HEK293 (cell line): Measurements from ENCODE around the gene ABI3BP.

Experiments
- CTCF ChIA-PET: fragments of 350-600 bp; formaldehyde crosslinking; extraction: SDS; loops from one replicate; lab custom pipeline; 2021; ENCODE audit warnings: antibody characterized with exemption; lab: Yijun Ruan, JAX
- POLR2A ChIA-PET: fragments of 300-600 bp; formaldehyde crosslinking; extraction: SDS; loops from one replicate; lab custom pipeline; 2020; ENCODE audit warnings: antibody characterized with exemption, inconsistent platforms; lab: Yijun Ruan, JAX
- H3K27ac ChIP-seq: fragments of 200-500 bp; sonication (Bioruptor generic); 2 replicates; pipeline ENCODE4 v1.5.1; 2014; ENCODE audit warnings: low read depth, low read length, control low read depth, inconsistent platforms; ENCODE audit errors: extremely low read depth
- H3K36me3 ChIP-seq, 2 experiments: fragments of 200-500 bp in 1 of 2; sonication (Bioruptor generic) in 1 of 2; 1 replicate in 1 of 2; 2 replicates in 1 of 2; pipeline ENCODE4 v1.5.1; 2014 to 2017; ENCODE audit warnings: inconsistent platforms in 2 of 2, low read length in 2 of 2; ENCODE audit not compliant: control insufficient read depth in 2 of 2, insufficient read depth in 1 of 2
- H3K4me1 ChIP-seq: fragments of 200-500 bp; sonication (Bioruptor generic); 2 replicates; pipeline ENCODE4 v1.5.1; 2014; ENCODE audit warnings: mild to moderate bottlenecking, low read length, inconsistent platforms; ENCODE audit not compliant: control insufficient read depth, insufficient read depth
- H3K4me3 ChIP-seq: 2 replicates; pipeline ENCODE4 v1.5.1; 2011; ENCODE audit warnings: low read depth, mild to moderate bottlenecking, control low read depth, low read length, moderate library complexity
- H3K9me3 ChIP-seq: fragments of 200-500 bp; sonication (Bioruptor generic); 2 replicates; pipeline ENCODE4 v1.5.1; 2014; ENCODE audit warnings: low read depth, low read length, inconsistent platforms; ENCODE audit not compliant: control insufficient read depth, insufficient read depth
- HOXC10 ChIP-seq: sonication (generic); formaldehyde crosslinking; IDR thresholded peaks from 2 replicates; pipeline ENCODE4 v1.8.1; 2023; ENCODE audit warnings: mild to moderate bottlenecking, missing genetic modification reagents
- KLF17 ChIP-seq: fragments of 450-650 bp; formaldehyde crosslinking; IDR thresholded peaks from 2 replicates; pipeline ENCODE4 v1.5.1; 2016; ENCODE audit warnings: missing biosample characterization, missing genetic modification characterization
- MEIS1 ChIP-seq: sonication (generic); formaldehyde crosslinking; IDR thresholded peaks from 2 replicates; pipeline ENCODE4 v1.8.1; 2022; ENCODE audit warnings: missing genetic modification reagents, mild to moderate bottlenecking, borderline replicate concordance
- SCRT2 ChIP-seq: fragments of 450-650 bp; formaldehyde crosslinking; IDR thresholded peaks from 2 replicates; pipeline ENCODE4 v1.5.1; 2016; ENCODE audit warnings: missing biosample characterization, missing genetic modification characterization
- ZBTB10 ChIP-seq: fragments of 450-650 bp; formaldehyde crosslinking; IDR thresholded peaks from 2 replicates; pipeline ENCODE4 v1.5.1; 2016; ENCODE audit warnings: missing biosample characterization, missing genetic modification characterization
- ZBTB11 ChIP-seq: fragments of 450-650 bp; formaldehyde crosslinking; conservative IDR thresholded peaks from 2 replicates; pipeline ENCODE4 v1.5.1; 2016; ENCODE audit warnings: low read depth, missing biosample characterization, missing genetic modification characterization
- ZBTB44 ChIP-seq: fragments of 450-650 bp; IDR thresholded peaks from 2 replicates; pipeline ENCODE4 v1.5.1; 2018; ENCODE audit warnings: missing biosample characterization, mild to moderate bottlenecking, missing genetic modification characterization
- ZBTB48 ChIP-seq: fragments of 450-650 bp; formaldehyde crosslinking; IDR thresholded peaks from 2 replicates; pipeline ENCODE4 v1.5.1; 2016; ENCODE audit warnings: missing biosample characterization, missing genetic modification characterization
- ZEB2 ChIP-seq: fragments of 450-650 bp; formaldehyde crosslinking; IDR thresholded peaks from 2 replicates; pipeline ENCODE4 v1.5.1; 2016; ENCODE audit warnings: missing biosample characterization, missing genetic modification characterization
- ZFP37 ChIP-seq: fragments of 450-650 bp; formaldehyde crosslinking; IDR thresholded peaks from 2 replicates; pipeline ENCODE4 v1.5.1; 2016; ENCODE audit warnings: missing biosample characterization, missing genetic modification characterization
- ZFP69B ChIP-seq: fragments of 450-650 bp; formaldehyde crosslinking; IDR thresholded peaks from 2 replicates; pipeline ENCODE4 v1.5.1; 2016; ENCODE audit warnings: missing biosample characterization, missing genetic modification characterization
- ZNF174 ChIP-seq: fragments of 450-650 bp; formaldehyde crosslinking; IDR thresholded peaks from 2 replicates; pipeline ENCODE4 v1.5.0; 2017; ENCODE audit warnings: missing biosample characterization, mild to moderate bottlenecking, missing genetic modification characterization
- ZNF211 ChIP-seq: fragments of 450-650 bp; formaldehyde crosslinking; IDR thresholded peaks from 2 replicates; pipeline ENCODE4 v1.5.1; 2016; ENCODE audit warnings: low read depth, missing biosample characterization, missing genetic modification characterization
- ZNF248 ChIP-seq: fragments of 450-650 bp; formaldehyde crosslinking; IDR thresholded peaks from 2 replicates; pipeline ENCODE4 v1.5.1; 2017; ENCODE audit warnings: missing biosample characterization, missing genetic modification characterization
- ZNF302 ChIP-seq: fragments of 450-650 bp; formaldehyde crosslinking; IDR thresholded peaks from 2 replicates; pipeline ENCODE4 v1.5.1; 2016; ENCODE audit warnings: missing biosample characterization, missing genetic modification characterization, low read depth
- ZNF335 ChIP-seq: fragments of 450-650 bp; formaldehyde crosslinking; conservative IDR thresholded peaks from 2 replicates; pipeline ENCODE4 v1.5.1; 2016; ENCODE audit warnings: missing biosample characterization, missing genetic modification characterization
- ZNF433 ChIP-seq: fragments of 450-650 bp; formaldehyde crosslinking; IDR thresholded peaks from 2 replicates; pipeline ENCODE4 v1.5.1; 2016; ENCODE audit warnings: missing biosample characterization, missing genetic modification characterization, low read depth
- ZNF488 ChIP-seq: fragments of 450-650 bp; formaldehyde crosslinking; IDR thresholded peaks from 2 replicates; pipeline ENCODE4 v1.5.1; 2016; ENCODE audit warnings: missing biosample characterization, missing genetic modification characterization
- ZNF76 ChIP-seq: fragments of 450-650 bp; formaldehyde crosslinking; IDR thresholded peaks from 2 replicates; pipeline ENCODE4; 2016; ENCODE audit warnings: low read depth, missing biosample characterization, missing genetic modification characterization, borderline replicate concordance

ABI3BP gene

GRCh38 chr3:100760377-100760776, 232.8 kb downstream of the ABI3BP start:
- H3K4me3 ChIP-seq, result no peak overlapping the region
- POLR2A ChIA-PET, result no interaction called here
- TF ChIP-seq ZNF211 (no peak), SCRT2 (tag by site-specific recombination) (no peak), ZBTB48 (tag by site-specific recombination) (no peak), HOXC10 (CRISPR knock-in tag) (no peak), ZFP69B (tag by site-specific recombination) (no peak), ZNF248 (tag by site-specific recombination) (no peak), ZNF302 (tag by site-specific recombination) (no peak), ZNF433 (tag by site-specific recombination) (no peak), ZBTB10 (tag by site-specific recombination) (no peak), ZNF488 (tag by site-specific recombination) (no peak), ZEB2 (tag by site-specific recombination) (no peak), MEIS1 (CRISPR knock-in tag) (no peak), ZNF76 (tag by site-specific recombination) (no peak), ZNF335 (tag by site-specific recombination) (no peak), ZBTB11 (tag by site-specific recombination) (no peak), ZFP37 (tag by site-specific recombination) (no peak), ZNF174 (no peak), KLF17 (tag by site-specific recombination) (no peak), ZBTB44 (no peak)

More at GRCh38 chr3:100760377-100760776, 232.8 kb downstream of the ABI3BP start:
- no peak overlapping the region for H3K27ac ChIP-seq
- H3K4me1 ChIP-seq, result no peaks in the 10 kb centered on the region
- H3K9me3 ChIP-seq, result no peaks in the 10 kb centered on the region
- no peaks in the 10 kb centered on the region for H3K36me3 ChIP-seq
- CTCF ChIA-PET, result interaction anchor here (0.7 to 1.6 kb wide), 2 partner anchors 299 to 376 kb away, joined by 3 read pairs; no protein-coding TSS in a partner anchor
